Measurements from ENCODE around the gene ERAP2. TPM values are rescaled to one million over a fixed set of nuclear protein-coding genes. Genes with fewer than 3 reads are reported as not detected.

The ERAP2 gene
- total RNA-seq, 2 experiments from 2014 or later, result 56.6 to 61.4 TPM

DNA sequence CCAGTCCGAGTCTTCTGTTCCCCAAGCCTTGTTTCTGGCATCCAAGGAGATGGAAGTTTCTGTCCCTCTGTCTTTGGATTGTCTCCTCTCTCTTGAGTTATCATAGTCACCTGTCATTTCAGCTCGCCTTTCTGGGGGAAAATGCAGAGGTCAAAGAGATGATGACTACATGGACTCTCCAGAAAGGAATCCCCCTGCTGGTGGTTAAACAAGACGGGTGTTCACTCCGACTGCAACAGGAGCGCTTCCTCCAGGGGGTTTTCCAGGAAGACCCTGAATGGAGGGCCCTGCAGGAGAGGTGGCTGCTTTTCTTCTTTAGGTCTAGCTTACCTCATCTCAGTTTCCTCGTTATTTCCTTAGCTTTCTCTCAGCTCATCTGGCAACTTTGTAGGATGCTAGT is 25.1 kb downstream of the ERAP2 start:
- Mint-ChIP-seq H3K9me3 (no peaks in the 10 kb centered on the region), H3K27me3 (no peaks in the 10 kb centered on the region), H3K4me1 (ENCODE audit: low read depth) (peaks cover 24% of the 10 kb centered on the region), H3K36me3 (ENCODE audit: low read depth) (peaks cover 94% of the 10 kb centered on the region), H3K4me3 (no peak overlapping the region), H3K27ac (peak overlapping the region; percentile 28)
- ATAC-seq (ENCODE audit: poor library complexity) (no peak), DNase-seq (peak in 1 of 14 experiments; percentile 32)
- no peaks in the 10 kb centered on the region for H3K27me3 ChIP-seq (ENCODE audit: control insufficient read depth in 1 of 2, insufficient read depth in 2 of 2, low read length in 2 of 2)
- H3K4me1 ChIP-seq (ENCODE audit: insufficient read depth, low read length), result peaks cover 4% of the 10 kb centered on the region
- no peak overlapping the region for H3K4me3 ChIP-seq (ENCODE audit: low read length)
- TF ChIP-seq, protein P1, sequence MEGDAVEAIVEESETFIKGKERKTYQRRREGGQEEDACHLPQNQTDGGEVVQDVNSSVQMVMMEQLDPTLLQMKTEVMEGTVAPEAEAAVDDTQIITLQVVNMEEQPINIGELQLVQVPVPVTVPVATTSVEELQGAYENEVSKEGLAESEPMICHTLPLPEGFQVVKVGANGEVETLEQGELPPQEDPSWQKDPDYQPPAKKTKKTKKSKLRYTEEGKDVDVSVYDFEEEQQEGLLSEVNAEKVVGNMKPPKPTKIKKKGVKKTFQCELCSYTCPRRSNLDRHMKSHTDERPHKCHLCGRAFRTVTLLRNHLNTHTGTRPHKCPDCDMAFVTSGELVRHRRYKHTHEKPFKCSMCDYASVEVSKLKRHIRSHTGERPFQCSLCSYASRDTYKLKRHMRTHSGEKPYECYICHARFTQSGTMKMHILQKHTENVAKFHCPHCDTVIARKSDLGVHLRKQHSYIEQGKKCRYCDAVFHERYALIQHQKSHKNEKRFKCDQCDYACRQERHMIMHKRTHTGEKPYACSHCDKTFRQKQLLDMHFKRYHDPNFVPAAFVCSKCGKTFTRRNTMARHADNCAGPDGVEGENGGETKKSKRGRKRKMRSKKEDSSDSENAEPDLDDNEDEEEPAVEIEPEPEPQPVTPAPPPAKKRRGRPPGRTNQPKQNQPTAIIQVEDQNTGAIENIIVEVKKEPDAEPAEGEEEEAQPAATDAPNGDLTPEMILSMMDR (IDR thresholded peaks at IDR 0.05), result no peak
- ChIA-PET POLR2A (interaction anchor here (1.2 kb wide), 1 partner anchor 35 kb away, joined by 3 read pairs; the partner anchor contains the start of gene LNPEP), CTCF (interaction anchor here (1.2 to 1.6 kb wide), 3 partner anchors 9 to 55 kb away, joined by 3 to 6 read pairs (median 3); no protein-coding TSS in a partner anchor)
- H3K27ac ChIP-seq (ENCODE audit: low read depth in 1 of 2, low read length in 2 of 2), result peak overlapping the region in 1 of 2 donors; percentile 16
- H3K9me3 ChIP-seq (ENCODE audit: control insufficient read depth in 1 of 2, insufficient read depth in 1 of 2, low read length in 2 of 2), result no peaks in the 10 kb centered on the region
- intact Hi-C loops (cut with DNase I, micrococcal nuclease), result no loop called here
- peaks cover 93% of the 10 kb centered on the region for H3K36me3 ChIP-seq (ENCODE audit: insufficient read depth, low read length)

DNA sequence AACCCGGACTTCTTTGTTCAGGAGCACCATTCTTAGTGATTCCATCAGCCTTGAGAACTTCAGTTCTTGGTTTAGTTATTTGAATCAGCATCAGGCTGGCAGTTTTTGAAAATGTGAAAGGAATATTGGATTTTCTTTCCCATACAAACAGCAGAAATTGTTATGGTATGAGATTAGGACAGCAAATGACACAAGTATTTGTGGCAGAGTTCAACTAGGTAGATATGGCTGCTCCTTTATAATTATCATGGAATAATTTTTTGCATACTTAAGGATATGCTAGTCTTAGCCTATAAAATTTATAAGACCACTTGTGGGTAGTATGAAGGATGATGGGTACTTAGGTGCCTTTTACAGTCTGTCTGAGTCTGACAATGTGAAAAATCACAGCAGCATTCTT is 25.5 kb downstream of the ERAP2 start:
- POLR2A ChIA-PET, result interaction anchor here (1.2 kb wide), 1 partner anchor 34 kb away, joined by 3 read pairs; the partner anchor contains the start of gene LNPEP
- H3K27me3 Mint-ChIP-seq, result no peaks in the 10 kb centered on the region
- intact Hi-C loops (cut with DNase I, micrococcal nuclease), result no loop called here

DNA sequence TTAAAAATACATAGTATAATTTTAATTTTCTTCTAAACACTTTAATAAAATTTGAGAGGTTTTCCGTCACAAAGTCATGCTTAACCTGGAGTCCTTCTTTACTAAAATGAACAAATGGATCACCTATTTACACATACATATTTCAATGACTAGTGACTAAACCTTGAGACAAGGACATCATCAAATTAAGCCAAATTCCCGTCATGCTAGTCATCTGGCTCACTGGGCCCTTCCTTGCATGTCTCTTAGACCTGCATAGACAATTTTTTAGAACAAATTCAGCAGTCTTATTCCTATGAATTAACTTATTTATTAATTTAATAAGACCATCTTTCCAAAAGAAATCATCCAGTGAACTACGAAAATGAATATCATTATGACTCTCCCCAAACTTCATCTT is 26.6 kb downstream of the ERAP2 start:
- Histone ChIP-seq H3K4me3 (ENCODE audit: low read length) (no peak overlapping the region), H3K9me3 (ENCODE audit: control insufficient read depth in 1 of 2, insufficient read depth in 1 of 2, low read length in 2 of 2) (no peaks in the 10 kb centered on the region), H3K27me3 (ENCODE audit: control insufficient read depth in 1 of 2, insufficient read depth in 2 of 2, low read length in 2 of 2) (no peaks in the 10 kb centered on the region), H3K36me3 (ENCODE audit: insufficient read depth, low read length) (peaks cover 87% of the 10 kb centered on the region), H3K27ac (ENCODE audit: low read depth in 1 of 2, low read length in 2 of 2) (no peak overlapping the region), H3K4me1 (ENCODE audit: insufficient read depth, low read length) (no peaks in the 10 kb centered on the region)
- H3K4me3 Mint-ChIP-seq, result no peak overlapping the region
- no peaks in the 10 kb centered on the region for H3K27me3 Mint-ChIP-seq
- no peak overlapping the region for H3K27ac Mint-ChIP-seq
- intact Hi-C loops (cut with DNase I, micrococcal nuclease), result no loop called here
- ATAC-seq (ENCODE audit: poor library complexity) (no peak), DNase-seq (no peak)
- TF ChIP-seq, protein P1 (IDR thresholded peaks at IDR 0.05), result no peak
- H3K36me3 Mint-ChIP-seq (ENCODE audit: low read depth), result peaks cover 92% of the 10 kb centered on the region
- ChIA-PET CTCF (interaction anchor here (1.0 to 1.2 kb wide), 2 partner anchors 14 to 34 kb away, joined by 3 to 4 read pairs; no protein-coding TSS in a partner anchor), POLR2A (no interaction called here)
- H3K9me3 Mint-ChIP-seq, result no peaks in the 10 kb centered on the region
- H3K4me1 Mint-ChIP-seq (ENCODE audit: low read depth), result peaks cover 14% of the 10 kb centered on the region

More for the DNA sequence above, 25.5 kb downstream of the ERAP2 start:
- no peak overlapping the region for H3K4me3 ChIP-seq (ENCODE audit: low read length)
- H3K9me3 ChIP-seq (ENCODE audit: control insufficient read depth in 1 of 2, insufficient read depth in 1 of 2, low read length in 2 of 2), result no peaks in the 10 kb centered on the region
- TF ChIP-seq, protein P1 (IDR thresholded peaks at IDR 0.05), result no peak
- no peaks in the 10 kb centered on the region for H3K9me3 Mint-ChIP-seq
- ATAC-seq (ENCODE audit: poor library complexity), result no peak
- no peak for DNase-seq
- no peak overlapping the region for H3K27ac ChIP-seq (ENCODE audit: low read depth in 1 of 2, low read length in 2 of 2)
- peaks cover 2% of the 10 kb centered on the region for H3K4me1 ChIP-seq (ENCODE audit: insufficient read depth, low read length)
- H3K27ac Mint-ChIP-seq, result peak overlapping the region; percentile 28
- no peaks in the 10 kb centered on the region for H3K27me3 ChIP-seq (ENCODE audit: control insufficient read depth in 1 of 2, insufficient read depth in 2 of 2, low read length in 2 of 2)
- no peak overlapping the region for H3K4me3 Mint-ChIP-seq
- H3K36me3 Mint-ChIP-seq (ENCODE audit: low read depth), result peaks cover 95% of the 10 kb centered on the region
- H3K36me3 ChIP-seq (ENCODE audit: insufficient read depth, low read length), result peaks cover 95% of the 10 kb centered on the region
- H3K4me1 Mint-ChIP-seq (ENCODE audit: low read depth), result peaks cover 20% of the 10 kb centered on the region
- CTCF ChIA-PET, result interaction anchor here (1.2 to 1.6 kb wide), 4 partner anchors 8 to 55 kb away, joined by 3 to 6 read pairs (median 3); no protein-coding TSS in a partner anchor
